ENCODE results near the gene KIAA0232.

DNA sequence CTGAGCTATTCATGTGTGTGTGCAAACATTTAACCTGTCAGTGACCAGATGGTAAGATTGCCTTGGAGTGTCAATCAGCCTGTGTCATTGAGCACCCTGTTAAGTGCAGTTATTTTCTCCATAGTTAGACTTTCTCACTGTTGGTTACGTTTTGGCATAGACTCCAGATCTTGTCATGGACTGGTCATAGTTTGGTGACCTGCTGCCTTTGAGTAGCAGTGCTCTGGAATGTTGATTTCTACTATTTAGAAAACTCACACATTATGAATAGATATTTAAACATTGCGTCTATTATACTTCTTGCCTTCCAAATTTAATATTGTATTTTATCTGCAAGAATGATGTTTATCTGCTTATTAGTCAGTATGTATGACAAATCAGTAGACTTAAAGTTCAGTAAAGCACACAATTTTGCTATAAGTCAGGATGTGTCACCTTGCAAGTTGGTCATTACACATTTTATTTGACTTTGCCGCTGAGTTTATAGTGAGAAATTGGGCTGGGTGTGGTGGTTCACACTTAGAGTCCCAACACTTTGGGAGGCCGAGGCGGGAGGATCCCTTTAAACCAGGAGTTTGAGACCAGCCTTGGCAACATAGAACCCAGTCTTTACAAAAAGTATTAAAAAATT is 42.4 kb downstream of the KIAA0232 start:
- TF ChIP-seq, protein P1, sequence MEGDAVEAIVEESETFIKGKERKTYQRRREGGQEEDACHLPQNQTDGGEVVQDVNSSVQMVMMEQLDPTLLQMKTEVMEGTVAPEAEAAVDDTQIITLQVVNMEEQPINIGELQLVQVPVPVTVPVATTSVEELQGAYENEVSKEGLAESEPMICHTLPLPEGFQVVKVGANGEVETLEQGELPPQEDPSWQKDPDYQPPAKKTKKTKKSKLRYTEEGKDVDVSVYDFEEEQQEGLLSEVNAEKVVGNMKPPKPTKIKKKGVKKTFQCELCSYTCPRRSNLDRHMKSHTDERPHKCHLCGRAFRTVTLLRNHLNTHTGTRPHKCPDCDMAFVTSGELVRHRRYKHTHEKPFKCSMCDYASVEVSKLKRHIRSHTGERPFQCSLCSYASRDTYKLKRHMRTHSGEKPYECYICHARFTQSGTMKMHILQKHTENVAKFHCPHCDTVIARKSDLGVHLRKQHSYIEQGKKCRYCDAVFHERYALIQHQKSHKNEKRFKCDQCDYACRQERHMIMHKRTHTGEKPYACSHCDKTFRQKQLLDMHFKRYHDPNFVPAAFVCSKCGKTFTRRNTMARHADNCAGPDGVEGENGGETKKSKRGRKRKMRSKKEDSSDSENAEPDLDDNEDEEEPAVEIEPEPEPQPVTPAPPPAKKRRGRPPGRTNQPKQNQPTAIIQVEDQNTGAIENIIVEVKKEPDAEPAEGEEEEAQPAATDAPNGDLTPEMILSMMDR (IDR thresholded peaks at IDR 0.05; ENCODE audit: low read depth, low read length): no peak
- TF ChIP-seq POLR2A (IDR thresholded peaks at IDR 0.05; ENCODE audit: extremely low read depth, insufficient read length) (no peak), MYC (IDR thresholded peaks at IDR 0.05; ENCODE audit: low read depth, low read length) (no peak)
- TF ChIP-seq, protein P2, sequence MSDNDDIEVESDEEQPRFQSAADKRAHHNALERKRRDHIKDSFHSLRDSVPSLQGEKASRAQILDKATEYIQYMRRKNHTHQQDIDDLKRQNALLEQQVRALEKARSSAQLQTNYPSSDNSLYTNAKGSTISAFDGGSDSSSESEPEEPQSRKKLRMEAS (IDR thresholded peaks at IDR 0.05; ENCODE audit: low read depth, low read length): no peak

Data from NB4 (cell line).